ENCODE results near the gene FARP1. TPM values are rescaled to one million over a fixed set of nuclear protein-coding genes. Genes with fewer than 3 reads are reported as not detected.

The FARP1 gene
- total RNA-seq, 2 experiments from 2014 or later, result not detected

- no peaks in the 10 kb centered on the region for H3K79me2 ChIP-seq (ENCODE audit: insufficient read depth, low read depth, low read length)
- H4K20me1 ChIP-seq (ENCODE audit: insufficient read depth, low read length), result no peaks in the 10 kb centered on the region
- CTCF ChIA-PET (ENCODE audit: unreplicated experiment), result no interaction called here
- POLR2A ChIA-PET, result no interaction called here
- intact Hi-C loops (cut with micrococcal nuclease; ENCODE audit: unreplicated experiment), result no loop called here
- no peaks in the 10 kb centered on the region for H3K36me3 ChIP-seq (ENCODE audit: insufficient read depth, low read length)
- H2AFZ ChIP-seq (ENCODE audit: low read length), result no peak overlapping the region
- TF ChIP-seq EZH2phosphoT487 (IDR thresholded peaks at IDR 0.05; ENCODE audit: borderline replicate concordance, low read depth, low read length) (no peak), CTCF (conservative IDR thresholded peaks at IDR 0.05; ENCODE audit: low read length) (no peak)
- H3K4me2 ChIP-seq (ENCODE audit: low read length), result no peak overlapping the region
- DNase-seq (ENCODE audit: low spot score), result no peak
- no peaks in the 10 kb centered on the region for H3K4me1 ChIP-seq (ENCODE audit: insufficient read depth, low read length, poor library complexity, severe bottlenecking)
- H3K9me2 ChIP-seq (ENCODE audit: insufficient read depth, low read length), result no peaks in the 10 kb centered on the region
- no peak overlapping the region for H3K27ac ChIP-seq (ENCODE audit: low read depth, low read length, poor library complexity, severe bottlenecking)
- no peaks in the 10 kb centered on the region for H3K9me3 ChIP-seq (ENCODE audit: low read length)
- H3K4me3 ChIP-seq (ENCODE audit: low read depth, low read length, poor library complexity, severe bottlenecking), result no peak overlapping the region
- BruUV-seq (replicated peaks), result no TSS peak
These were observed 1.3 kb downstream of the FARP1 start for GRCh38 chr13:98144027-98144741.

- no peak overlapping the region for H3K4me3 ChIP-seq (ENCODE audit: low read depth, low read length, poor library complexity, severe bottlenecking)
- H3K4me2 ChIP-seq (ENCODE audit: low read length), result no peak overlapping the region
- no peak overlapping the region for H3K27ac ChIP-seq (ENCODE audit: low read depth, low read length, poor library complexity, severe bottlenecking)
- H3K36me3 ChIP-seq (ENCODE audit: insufficient read depth, low read length), result no peaks in the 10 kb centered on the region
- ChIA-PET CTCF (ENCODE audit: unreplicated experiment) (no interaction called here), POLR2A (no interaction called here)
- no peaks in the 10 kb centered on the region for H3K79me2 ChIP-seq (ENCODE audit: insufficient read depth, low read depth, low read length)
- H2AFZ ChIP-seq (ENCODE audit: low read length), result no peak overlapping the region
- intact Hi-C loops (cut with micrococcal nuclease; ENCODE audit: unreplicated experiment), result no loop called here
- no TSS peak for BruUV-seq (replicated peaks)
- H4K20me1 ChIP-seq (ENCODE audit: insufficient read depth, low read length), result no peaks in the 10 kb centered on the region
- TF ChIP-seq CTCF (conservative IDR thresholded peaks at IDR 0.05; ENCODE audit: low read length) (no peak), EZH2phosphoT487 (IDR thresholded peaks at IDR 0.05; ENCODE audit: borderline replicate concordance, low read depth, low read length) (no peak)
- no peaks in the 10 kb centered on the region for H3K4me1 ChIP-seq (ENCODE audit: insufficient read depth, low read length, poor library complexity, severe bottlenecking)
- DNase-seq (ENCODE audit: low spot score), result no peak
- H3K9me3 ChIP-seq (ENCODE audit: low read length), result no peaks in the 10 kb centered on the region
- H3K9me2 ChIP-seq (ENCODE audit: insufficient read depth, low read length), result no peaks in the 10 kb centered on the region
These were observed 2.0 kb downstream of the FARP1 start for GRCh38 chr13:98144801-98145350.

- H3K79me2 ChIP-seq (ENCODE audit: insufficient read depth, low read depth, low read length), result no peaks in the 10 kb centered on the region
These were observed 4.6 kb downstream of the FARP1 start for GRCh38 chr13:98147521-98147920.

More at GRCh38 chr13:98147521-98147920, 4.6 kb downstream of the FARP1 start:
- no peaks in the 10 kb centered on the region for H3K4me1 ChIP-seq (ENCODE audit: insufficient read depth, low read length, poor library complexity, severe bottlenecking)
- no peaks in the 10 kb centered on the region for H4K20me1 ChIP-seq (ENCODE audit: insufficient read depth, low read length)
- H3K4me3 ChIP-seq (ENCODE audit: low read depth, low read length, poor library complexity, severe bottlenecking), result no peak overlapping the region
- no peaks in the 10 kb centered on the region for H3K9me2 ChIP-seq (ENCODE audit: insufficient read depth, low read length)
- H3K4me2 ChIP-seq (ENCODE audit: low read length), result no peak overlapping the region
- intact Hi-C loops (cut with micrococcal nuclease; ENCODE audit: unreplicated experiment), result no loop called here
- BruUV-seq (replicated peaks), result no TSS peak
- CTCF ChIA-PET (ENCODE audit: unreplicated experiment), result no interaction called here
- H2AFZ ChIP-seq (ENCODE audit: low read length), result no peak overlapping the region
- H3K27ac ChIP-seq (ENCODE audit: low read depth, low read length, poor library complexity, severe bottlenecking), result no peak overlapping the region
- no peaks in the 10 kb centered on the region for H3K36me3 ChIP-seq (ENCODE audit: insufficient read depth, low read length)
- POLR2A ChIA-PET, result no interaction called here
- DNase-seq (ENCODE audit: low spot score), result no peak
- H3K9me3 ChIP-seq (ENCODE audit: low read length), result no peaks in the 10 kb centered on the region
- TF ChIP-seq EZH2phosphoT487 (IDR thresholded peaks at IDR 0.05; ENCODE audit: borderline replicate concordance, low read depth, low read length) (no peak), CTCF (conservative IDR thresholded peaks at IDR 0.05; ENCODE audit: low read length) (no peak)
